IMR-90 (cell line): ENCODE results near the gene KRTAP12-4. TPM values are rescaled to one million over a fixed set of nuclear protein-coding genes. Genes with fewer than 3 reads are reported as not detected.

Source experiments
- ATAC-seq: fragments of 200-7000 bp; cut with Tn5 transposase; 2 replicates; pipeline ENCODE4 v1.9.1; 2020; ENCODE audit warnings: low read depth, mild to moderate bottlenecking, moderate library complexity
- BruUV-seq: library from RNA; stranded (reverse); fragments of 400-500 nt; replicated peaks from 2 replicates; lab custom pipeline; 2021; lab: Mats Ljungman, UMichigan
- CTCF ChIA-PET: fragments of 300-600 bp; formaldehyde crosslinking; extraction: SDS; loops from one replicate; lab custom pipeline; 2021; ENCODE audit warnings: antibody characterized with exemption; lab: Yijun Ruan, JAX
- POLR2A ChIA-PET: fragments of 300-600 bp; sonication (Branson Sonifier 250); formaldehyde crosslinking; loops from one replicate; lab custom pipeline; 2022; ENCODE audit warnings: antibody characterized with exemption; ENCODE audit not compliant: unreplicated experiment; lab: Charles Lee
- DNase-seq: peaks from one replicate; pipeline ENCODE4 v3.0.0; 2013
- H2AFZ ChIP-seq: replicated peaks from 2 replicates; pipeline ENCODE3; 2013; ENCODE audit warnings: low read length, mild to moderate bottlenecking; ENCODE audit not compliant: poor library complexity
- H2AK5ac ChIP-seq: 2 replicates; pipeline ENCODE4 v1.6.1; 2013; ENCODE audit warnings: low read depth, low read length, inconsistent platforms
- H2AK9ac ChIP-seq: replicated peaks from 2 replicates; pipeline ENCODE3; 2013; ENCODE audit warnings: mild to moderate bottlenecking, low read depth, low read length, moderate library complexity; ENCODE audit not compliant: poor library complexity
- H2BK120ac ChIP-seq: 2 replicates; pipeline ENCODE4 v1.6.1; 2013; ENCODE audit warnings: low read depth, low read length, inconsistent platforms
- H2BK15ac ChIP-seq: 3 replicates; pipeline ENCODE4 v1.6.1; 2013; ENCODE audit warnings: low read depth, low read length, inconsistent platforms
- H2BK20ac ChIP-seq: 2 replicates; pipeline ENCODE4 v1.6.1; 2013; ENCODE audit warnings: low read depth, mild to moderate bottlenecking, inconsistent platforms, low read length, moderate library complexity
- H2BK5ac ChIP-seq: 2 replicates; pipeline ENCODE4 v1.6.1; 2013; ENCODE audit warnings: mild to moderate bottlenecking, low read depth, low read length, inconsistent platforms; ENCODE audit not compliant: poor library complexity, severe bottlenecking
- H3K14ac ChIP-seq: replicated peaks from 2 replicates; pipeline ENCODE4 v1.6.1; 2013; ENCODE audit warnings: low read depth, low read length, inconsistent platforms
- H3K18ac ChIP-seq: 2 replicates; pipeline ENCODE4 v1.6.1; 2013; ENCODE audit warnings: low read depth, low read length, control low read depth
- H3K23ac ChIP-seq: 2 replicates; pipeline ENCODE4 v1.6.1; 2013; ENCODE audit warnings: low read depth, low read length, inconsistent platforms
- H3K27ac ChIP-seq: 2 replicates; pipeline ENCODE4 v1.5.1; 2013; ENCODE audit warnings: mild to moderate bottlenecking, control low read depth, low read length; ENCODE audit not compliant: insufficient read depth
- H3K27me3 ChIP-seq: 2 replicates; pipeline ENCODE4 v1.6.1; 2013; ENCODE audit warnings: low read length; ENCODE audit not compliant: control insufficient read depth, insufficient read depth
- H3K36me3 ChIP-seq: 2 replicates; pipeline ENCODE4 v1.6.1; 2013; ENCODE audit warnings: low read length, mixed read lengths; ENCODE audit not compliant: control insufficient read depth, insufficient read depth
- H3K4ac ChIP-seq: 2 replicates; pipeline ENCODE4 v1.6.1; 2013; ENCODE audit warnings: low read depth, low read length, inconsistent platforms
- H3K4me1 ChIP-seq: 2 replicates; pipeline ENCODE4 v1.6.1; 2013; ENCODE audit warnings: low read length, mixed read lengths; ENCODE audit not compliant: control insufficient read depth, insufficient read depth
- H3K4me2 ChIP-seq: 2 replicates; pipeline ENCODE4 v1.6.1; 2013; ENCODE audit warnings: low read depth, mild to moderate bottlenecking, control low read depth, low read length, moderate library complexity
- H3K4me3 ChIP-seq: 2 replicates; pipeline ENCODE4 v1.5.1; 2013; ENCODE audit warnings: low read depth, mild to moderate bottlenecking, control low read depth, low read length, moderate library complexity; ENCODE audit not compliant: insufficient read depth
- H3K56ac ChIP-seq: 2 replicates; pipeline ENCODE4 v1.6.1; 2013; ENCODE audit warnings: low read length, inconsistent platforms; ENCODE audit not compliant: insufficient read depth; ENCODE audit errors: extremely low read depth
- H3K79me1 ChIP-seq, 2 experiments: 2 replicates each; pipeline ENCODE4 v1.6.1; 2013; ENCODE audit warnings: low read length in 2 of 2, inconsistent platforms in 1 of 2, low read depth in 1 of 2
- H3K9ac ChIP-seq: 2 replicates; pipeline ENCODE4 v1.6.1; 2013; ENCODE audit warnings: low read depth, low read length, control low read depth
- H3K9me1 ChIP-seq: 2 replicates; pipeline ENCODE4 v1.6.1; 2013; ENCODE audit warnings: low read length, inconsistent platforms; ENCODE audit not compliant: insufficient read depth
- H3K9me3 ChIP-seq: 2 replicates; pipeline ENCODE4 v1.6.1; 2013; ENCODE audit warnings: low read length; ENCODE audit not compliant: control insufficient read depth, insufficient read depth
- H4K20me1 ChIP-seq: 2 replicates; pipeline ENCODE4 v1.6.1; 2013; ENCODE audit warnings: low read length, inconsistent platforms; ENCODE audit not compliant: insufficient read depth
- H4K5ac ChIP-seq: 2 replicates; pipeline ENCODE4 v1.6.1; 2013; ENCODE audit warnings: mild to moderate bottlenecking, low read depth, low read length, control low read depth
- H4K8ac ChIP-seq, 2 experiments: 2 replicates each; pipeline ENCODE4 v1.6.1; 2013; ENCODE audit warnings: low read depth in 2 of 2, low read length in 2 of 2, control low read depth in 1 of 2, inconsistent platforms in 1 of 2
- H4K91ac ChIP-seq: 2 replicates; pipeline ENCODE4 v1.6.1; 2013; ENCODE audit warnings: low read depth, low read length, inconsistent platforms; ENCODE audit not compliant: insufficient read depth
- BHLHE40 ChIP-seq: fragments of 150-350 bp; IDR thresholded peaks from 2 replicates; pipeline ENCODE4 v1.6.1; 2016; ENCODE audit warnings: mild to moderate bottlenecking, low read depth, low read length
- CEBPB ChIP-seq: IDR thresholded peaks from 2 replicates; pipeline ENCODE4 v1.6.1; 2012; ENCODE audit warnings: low read depth, low read length, improper control_type of control experiment
- CHD1 ChIP-seq: IDR thresholded peaks from 2 replicates; pipeline ENCODE4 v1.6.1; 2012; ENCODE audit warnings: low read depth, low read length, improper control_type of control experiment
- CTCF ChIP-seq: conservative IDR thresholded peaks from 2 replicates; pipeline ENCODE4 v1.5.1; 2012; ENCODE audit warnings: mild to moderate bottlenecking, low read depth, low read length, improper control_type of control experiment
- ELK1 ChIP-seq: fragments of 150-350 bp; IDR thresholded peaks from 2 replicates; pipeline ENCODE4 v1.6.1; 2016; ENCODE audit warnings: low read depth, mild to moderate bottlenecking, low read length, moderate library complexity, borderline replicate concordance
- FOS ChIP-seq: fragments of 150-350 bp; IDR thresholded peaks from 2 replicates; pipeline ENCODE4 v1.6.1; 2016; ENCODE audit warnings: low read depth, low read length
- MAFK ChIP-seq: IDR thresholded peaks from 2 replicates; pipeline ENCODE4 v1.6.1; 2012; ENCODE audit warnings: low read depth, low read length, improper control_type of control experiment
- MAZ ChIP-seq: IDR thresholded peaks from 2 replicates; pipeline ENCODE4 v1.6.1; 2012; ENCODE audit warnings: low read depth, mild to moderate bottlenecking, low read length, improper control_type of control experiment, moderate library complexity, borderline replicate concordance
- MXI1 ChIP-seq: IDR thresholded peaks from 2 replicates; pipeline ENCODE4 v1.6.1; 2012; ENCODE audit warnings: low read depth, mild to moderate bottlenecking, low read length, moderate library complexity, borderline replicate concordance
- NFE2L2 ChIP-seq: fragments of 150-350 bp; IDR thresholded peaks from 2 replicates; pipeline ENCODE4 v1.6.1; 2016; ENCODE audit warnings: low read depth, mild to moderate bottlenecking, low read length
- POLR2A ChIP-seq: IDR thresholded peaks from 2 replicates; pipeline ENCODE4 v1.6.1; 2012; ENCODE audit warnings: mild to moderate bottlenecking, low read depth, low read length
- RAD21 ChIP-seq: IDR thresholded peaks from 2 replicates; pipeline ENCODE4 v1.6.1; 2012; ENCODE audit warnings: low read length, improper control_type of control experiment
- RCOR1 ChIP-seq: IDR thresholded peaks from 2 replicates; pipeline ENCODE4 v1.6.1; 2012; ENCODE audit warnings: mild to moderate bottlenecking, low read length, improper control_type of control experiment; ENCODE audit not compliant: insufficient replicate concordance
- RFX5 ChIP-seq: IDR thresholded peaks from 2 replicates; pipeline ENCODE4 v1.8.0; 2012; ENCODE audit warnings: low read depth, mild to moderate bottlenecking, low read length, moderate library complexity
- SMC3 ChIP-seq: fragments of 150-350 bp; IDR thresholded peaks from 2 replicates; pipeline ENCODE4 v1.6.1; 2016; ENCODE audit warnings: low read depth, mild to moderate bottlenecking, antibody characterized with exemption, low read length, moderate library complexity
- USF2 ChIP-seq: fragments of 150-350 bp; IDR thresholded peaks from 2 replicates; pipeline ENCODE4 v1.6.1; 2017; ENCODE audit warnings: mild to moderate bottlenecking, antibody characterized with exemption, low read length, low read depth
- WGBS, 2 experiments: methylation state at CpG; one replicate each; pipeline versions ENCODE4 v1.1.5 to v1.1.7; 2013; ENCODE audit warnings: missing lambda C conversion rate in 2 of 2; ENCODE audit not compliant: insufficient read length in 1 of 2; ENCODE audit errors: extremely low coverage in 2 of 2; 5-methylcytosine and 5-hydroxymethylcytosine counted together
- dilution Hi-C: fragments of 300-500 bp; cut with HindIII; formaldehyde crosslinking; loops from one replicate; pipeline ENCODE4 v1.14.3; 2018; ENCODE audit warnings: low sequenced_read_pairs; ENCODE audit not compliant: unreplicated experiment
- in situ Hi-C: fragments of 300-500 bp; cut with MboI; formaldehyde crosslinking; loops from 3 replicates; pipeline ENCODE4 v1.14.3; 2019; ENCODE audit warnings: low sequenced_read_pairs, inconsistent platforms, mixed read lengths
- intact Hi-C: fragments of 100-400 bp; cut with micrococcal nuclease; formaldehyde crosslinking; loops from 2 replicates; pipeline ENCODE4 v1.10.0; 2022
- polyA plus RNA-seq, 3 experiments: library from polyadenylated mRNA; depleted of rRNA; stranded (reverse); fragments of >200 nt; gene quantifications; 2 replicates each; pipeline ENCODE4 v1.2.3, GENCODE V29; 2012; ENCODE audit warnings: low replicate concordance in 1 of 3
- total RNA-seq: library from RNA; depleted of rRNA; stranded (reverse); fragments of >200 nt; gene quantifications from 2 replicates; pipeline ENCODE4 v1.2.3, GENCODE V29; 2012

KRTAP12-4 gene
- total and polyA plus RNA-seq, 2 of the 4 experiments (the other 2 are of a cell fraction), result not detected

- Histone ChIP-seq H4K5ac (no peak overlapping the region), H2BK20ac (no peak overlapping the region), H3K9ac (no peak overlapping the region), H3K4me2 (no peak overlapping the region), H3K9me3 (peaks cover 3% of the 10 kb centered on the region; the same call in 1 of the 2 replicates), H3K27ac (no peak overlapping the region), H3K14ac (no peak overlapping the region), H3K36me3 (no peaks in the 10 kb centered on the region), H4K20me1 (no peaks in the 10 kb centered on the region), H3K18ac (no peak overlapping the region), H3K23ac (no peak overlapping the region), H3K4ac (no peak overlapping the region), H3K4me1 (no peaks in the 10 kb centered on the region), H3K4me3 (no peak overlapping the region), H2AFZ (no peak overlapping the region), H4K8ac (no peak overlapping the region), H2AK9ac (no peak overlapping the region), H2AK5ac (no peak overlapping the region), H3K56ac (no peak overlapping the region), H3K9me1 (no peaks in the 10 kb centered on the region), H2BK120ac (no peak overlapping the region), H2BK5ac (no peak overlapping the region), H4K91ac (no peak overlapping the region), H2BK15ac (no peak overlapping the region), H3K27me3 (peaks cover 14% of the 10 kb centered on the region), H3K79me1 (no peaks in the 10 kb centered on the region)
- no peak for TF ChIP-seq SMC3
- no peak for TF ChIP-seq ELK1
- no peak for TF ChIP-seq CHD1
- TF ChIP-seq MAFK, result no peak
- TF ChIP-seq POLR2A, result no peak
- no peak for TF ChIP-seq RCOR1
- TF ChIP-seq RFX5, result no peak
- TF ChIP-seq CEBPB, result no peak
- TF ChIP-seq BHLHE40, result no peak
- TF ChIP-seq USF2, result no peak
- no peak for TF ChIP-seq FOS
- no peak for TF ChIP-seq NFE2L2
- no peak for TF ChIP-seq CTCF
- no peak for TF ChIP-seq RAD21
- no peak for TF ChIP-seq MAZ
- TF ChIP-seq MXI1, result no peak
- BruUV-seq, result no TSS peak
- dilution Hi-C loops, result no loop called here
- ATAC-seq (no peak), DNase-seq (no peak)
- in situ Hi-C loops, result no loop called here
- WGBS, 2 experiments, result no CpG with 5 or more reads among the region's 1 CpG
- ChIA-PET CTCF (no interaction called here), POLR2A (no interaction called here)
- intact Hi-C loops, result no loop called here
Measured at GRCh38 chr21:44671911-44672310, 17.5 kb upstream of the KRTAP12-4 start.
